Measurements from ENCODE around the gene NEK6. TPM values are rescaled to one million over a fixed set of nuclear protein-coding genes. Genes with fewer than 3 reads are reported as not detected.

Gene NEK6
- total and polyA plus RNA-seq, 2 of the 8 experiments (the other 6 are each of a cell fraction or from before 2014, with no cell fraction given) = 17.7 to 19.7 TPM

- TF ChIP-seq RBBP5 (IDR thresholded peaks at IDR 0.05; ENCODE audit: borderline replicate concordance, low read depth, low read length) = no peak
- TF ChIP-seq SP1 (IDR thresholded peaks at IDR 0.05; ENCODE audit: low read depth, low read length) = no peak
- no peak for TF ChIP-seq MAFK (IDR thresholded peaks at IDR 0.05; ENCODE audit: low read depth, low read length)
Observed at GRCh38 chr9:124261736-124262648, 4.2 kb downstream of the NEK6 start (continued).

Measured in H1 (cell line).